Measurements from ENCODE around the gene ADAM10.
"Not testable (repeated sequence)": the region's sequence is repeated elsewhere in the genome, so short reads cannot be mapped to it uniquely, and the experiment has no call there.

The ADAM10 gene

GRCh38 chr15:58669108-58669507 is 80.4 kb downstream of the ADAM10 start:
- DNase-seq = no peak

DNA sequence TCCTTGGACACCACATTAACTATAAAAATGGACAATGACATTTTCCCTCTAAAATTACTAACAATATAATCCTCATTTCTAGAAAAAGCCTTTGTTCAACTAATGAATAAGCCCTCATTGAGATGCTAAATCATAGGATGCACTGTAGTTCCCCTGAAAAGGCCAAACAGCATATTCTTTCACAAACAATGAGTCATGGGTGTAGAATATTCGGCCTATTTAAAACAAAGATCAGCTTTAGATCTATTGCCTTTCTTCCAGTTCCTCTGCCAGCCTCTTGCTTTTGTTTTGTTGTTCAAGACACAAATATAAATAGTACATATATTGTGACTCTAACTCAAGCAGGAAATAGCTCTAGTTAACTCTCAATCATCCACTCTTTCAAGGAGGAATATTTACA is 82.5 kb downstream of the ADAM10 start:
- no peak for DNase-seq

GRCh38 chr15:58665672-58666071 is 83.8 kb downstream of the ADAM10 start:
- DNase-seq = no peak

- DNase-seq = no peak
Measured at GRCh38 chr15:58650102-58650501, 99.4 kb downstream of the ADAM10 start.

- DNase-seq = no peak
Measured at GRCh38 chr15:58649175-58649574, 100.3 kb downstream of the ADAM10 start.

- DNase-seq = no peak
Measured at GRCh38 chr15:58643996-58644395, 105.5 kb downstream of the ADAM10 start.

- no peak for DNase-seq
Measured at GRCh38 chr15:58641660-58642059, 107.8 kb downstream of the ADAM10 start.

DNA sequence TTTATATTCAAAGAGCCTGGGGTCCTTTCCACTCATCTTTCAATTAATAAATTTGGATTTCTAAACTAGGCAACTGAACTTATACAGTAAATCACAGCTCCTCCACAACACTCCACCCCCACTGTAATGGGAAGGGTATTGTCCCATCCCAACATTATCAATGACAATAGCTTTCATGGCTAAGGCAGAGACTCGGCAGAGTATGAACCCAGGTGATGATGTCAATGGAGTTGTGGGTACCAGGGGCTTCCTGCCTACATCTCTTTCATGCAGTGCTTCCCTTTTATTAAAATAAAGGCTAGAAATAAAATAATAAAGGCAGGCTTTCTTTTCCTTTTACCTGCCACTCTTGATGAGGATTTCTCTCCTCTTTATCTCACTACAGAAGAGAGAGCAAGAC is 109.5 kb downstream of the ADAM10 start:
- no peak for DNase-seq

- DNase-seq = no peak
Measured at GRCh38 chr15:58639002-58639756, 110.3 kb downstream of the ADAM10 start.

DNA sequence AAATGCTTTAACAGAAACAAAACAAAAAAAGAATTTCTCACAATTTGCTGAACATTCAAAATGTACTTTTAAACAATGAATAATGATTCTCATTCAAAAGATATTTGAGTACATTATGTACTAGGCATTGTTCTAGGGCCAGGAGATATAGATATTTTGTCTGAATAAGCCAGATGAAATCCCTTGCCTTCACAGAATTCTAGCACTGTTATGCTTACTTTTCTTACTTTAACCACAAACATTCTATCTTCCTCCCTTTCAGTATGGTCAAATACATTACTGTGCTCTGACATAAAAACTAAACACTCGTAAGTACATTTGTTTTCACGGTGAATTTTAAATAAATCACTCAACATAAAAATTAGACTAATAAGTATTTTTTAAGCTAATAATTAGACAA is 116.7 kb downstream of the ADAM10 start:
- DNase-seq = no peak

GRCh38 chr15:58631319-58631718 is 118.2 kb downstream of the ADAM10 start:
- DNase-seq = no peak

- no peak for DNase-seq
Measured at GRCh38 chr15:58629625-58630024, 119.9 kb downstream of the ADAM10 start.

DNA sequence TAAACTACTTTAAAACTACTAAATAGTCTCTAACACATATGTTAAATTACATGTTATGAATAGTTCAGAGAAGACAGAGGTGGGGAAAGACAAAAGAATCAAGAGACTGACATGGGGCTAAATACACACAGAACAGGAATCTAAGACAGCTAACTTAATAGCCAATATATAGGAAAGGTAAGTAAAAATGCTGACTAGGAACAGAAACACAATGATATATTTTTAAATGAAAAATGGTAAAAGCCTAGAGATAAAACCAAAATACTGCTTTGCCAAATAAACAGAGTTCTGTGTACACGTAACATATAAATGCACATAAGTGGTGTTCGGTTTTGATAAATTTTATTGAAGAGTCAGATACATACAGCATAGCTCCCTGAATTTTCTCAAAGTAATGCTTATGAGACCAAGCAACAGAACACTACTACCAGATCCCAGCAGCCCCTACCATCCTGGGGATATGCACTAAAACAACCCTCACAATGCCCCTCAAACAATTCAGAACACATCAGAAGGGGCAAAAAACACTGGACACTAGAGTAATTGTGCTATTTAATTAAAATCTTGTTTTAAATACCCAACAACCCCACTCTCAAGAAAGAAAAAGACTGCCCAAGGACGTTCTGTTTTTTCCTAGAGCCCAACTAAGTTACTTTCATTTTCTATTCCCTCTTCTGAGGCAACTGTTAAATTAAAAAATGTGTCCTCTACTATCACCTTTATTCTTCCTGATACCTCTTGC is 121.1 kb downstream of the ADAM10 start:
- DNase-seq = no peak

DNA sequence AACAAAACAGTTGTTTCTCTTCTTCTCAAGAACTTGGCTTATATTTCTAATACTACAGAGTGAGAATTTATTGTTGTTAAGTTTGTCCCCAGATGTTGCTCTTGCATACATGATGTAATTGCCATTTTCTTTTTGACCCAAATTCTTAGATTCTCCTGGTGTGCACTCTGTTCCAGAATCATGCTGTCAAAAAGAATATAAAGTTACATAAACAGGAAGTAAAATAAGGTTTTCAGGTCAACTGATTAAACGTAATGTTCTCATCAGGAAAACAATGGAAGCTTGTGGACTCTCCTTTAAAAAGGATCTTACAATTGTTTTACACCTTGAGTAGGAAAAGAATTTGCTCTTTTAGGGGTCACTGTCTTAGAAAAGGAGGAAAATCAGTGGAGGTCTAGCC is 121.8 kb downstream of the ADAM10 start:
- DNase-seq = no peak

- DNase-seq = no peak
Measured at GRCh38 chr15:58627046-58627445, 122.5 kb downstream of the ADAM10 start.

- DNase-seq = no peak
Measured at GRCh38 chr15:58626378-58626777, 123.1 kb downstream of the ADAM10 start.

DNA sequence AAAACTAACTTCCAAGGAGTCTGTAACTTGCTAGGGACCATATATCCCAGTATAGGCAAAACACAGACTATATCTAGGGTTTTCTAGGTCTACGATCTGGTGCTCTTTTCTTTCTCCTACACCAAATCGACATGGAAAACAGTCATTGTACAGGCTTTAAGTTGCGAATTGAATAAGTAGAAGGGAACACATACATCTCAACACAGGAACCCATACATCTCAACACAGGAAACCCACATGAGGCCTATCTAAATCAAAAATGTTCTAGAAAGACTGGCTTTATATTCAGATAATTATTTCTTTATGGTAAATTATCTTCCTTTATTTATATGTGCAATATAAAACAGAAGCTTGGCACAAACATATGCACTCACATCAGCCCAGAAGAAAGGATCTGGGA is 126.6 kb downstream of the ADAM10 start:
- DNase-seq = no peak

DNA sequence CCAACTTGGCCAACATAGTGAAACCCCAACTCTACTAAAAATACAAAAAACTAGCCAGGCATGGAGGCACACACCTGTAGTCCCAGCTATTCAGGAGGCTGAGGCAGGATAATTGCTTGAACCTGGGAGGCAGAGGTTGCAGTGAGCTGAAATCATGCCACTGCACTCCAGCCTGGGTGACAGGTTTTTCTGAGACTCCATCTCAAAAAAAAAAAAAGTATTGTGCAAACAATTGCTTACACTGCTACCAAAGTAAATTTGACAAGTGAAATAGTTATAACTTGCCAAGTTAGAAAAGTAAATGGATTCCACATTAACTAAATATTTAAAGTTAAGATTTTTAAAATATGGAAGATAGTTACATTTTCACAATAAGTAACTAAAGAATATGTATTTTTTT is 129.2 kb downstream of the ADAM10 start:
- not testable (repeated sequence) for DNase-seq

- no peak for DNase-seq
Measured at GRCh38 chr15:58616171-58616570, 133.3 kb downstream of the ADAM10 start.

DNA sequence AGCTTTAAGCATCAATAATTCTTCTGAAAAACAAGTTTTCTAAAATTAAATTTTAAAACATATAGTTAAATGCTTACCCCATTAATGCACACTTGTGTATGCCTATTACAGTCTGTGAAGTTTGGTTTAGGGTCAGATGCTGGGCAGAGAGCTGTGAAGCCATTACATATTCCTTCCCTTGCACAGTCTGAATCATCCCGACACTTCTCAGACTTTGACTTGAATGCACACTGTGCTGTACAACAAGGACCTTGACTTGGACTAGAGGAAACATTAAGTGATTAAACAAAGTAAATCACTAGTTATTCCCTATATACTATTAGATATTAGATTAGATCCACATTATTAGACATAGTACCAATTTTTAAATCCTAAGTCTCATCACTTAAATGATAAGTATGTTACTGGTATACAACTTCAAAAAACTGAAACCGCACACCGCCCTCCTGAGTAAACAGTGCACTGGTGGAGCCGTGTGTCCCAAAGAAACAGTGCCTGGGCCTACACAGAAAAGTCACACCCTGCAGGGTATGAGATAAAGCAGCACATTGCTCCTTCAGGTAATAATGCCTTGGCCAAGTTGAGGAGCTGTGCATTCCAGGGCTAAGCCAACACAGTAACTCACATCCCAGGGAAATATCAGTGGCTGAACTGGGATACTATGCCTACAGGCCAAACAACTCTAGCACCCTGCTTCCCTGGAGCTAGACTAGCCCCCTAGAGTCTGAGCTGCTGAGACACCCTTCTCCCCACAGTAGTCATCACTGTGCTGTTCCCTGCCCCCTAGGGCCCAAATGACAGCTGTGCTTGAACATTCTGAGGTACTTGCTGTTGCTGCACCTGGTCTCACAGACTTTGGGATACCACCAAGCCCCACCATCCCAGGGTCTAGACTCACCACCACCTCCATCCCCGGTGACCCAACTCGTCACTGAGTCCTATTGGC is 137.5 kb downstream of the ADAM10 start:
- no peak for DNase-seq

GRCh38 chr15:58608711-58609110 is 140.8 kb downstream of the ADAM10 start:
- DNase-seq = no peak

DNA sequence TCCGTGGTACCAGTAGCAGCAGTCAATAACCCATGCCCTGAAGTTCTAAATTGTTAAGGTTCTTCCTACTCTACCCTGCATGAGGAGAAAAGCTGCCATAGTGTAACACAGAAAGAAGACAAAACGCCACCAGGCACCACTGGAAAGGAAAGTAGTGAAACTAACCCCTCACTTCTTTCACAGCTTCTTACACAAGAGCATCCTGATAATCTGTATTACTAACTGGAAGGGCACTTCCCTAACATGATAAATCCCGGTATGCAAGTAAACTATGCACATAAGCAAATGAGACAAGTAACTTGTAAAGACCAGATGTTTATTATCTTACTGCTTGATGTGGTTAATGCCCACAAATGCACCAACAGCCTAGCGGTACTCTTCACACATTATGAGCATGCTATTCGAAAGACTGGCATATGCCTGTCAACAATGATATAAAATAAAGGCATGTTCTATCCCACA is 141.3 kb downstream of the ADAM10 start:
- DNase-seq = no peak

- no peak for DNase-seq
Measured at GRCh38 chr15:58606577-58607080, 142.9 kb downstream of the ADAM10 start.

Measured in effector CD8-positive, alpha-beta T cell (primary cell).